Activated CD4-positive, alpha-beta T cell treated with anti-CD3 and anti-CD28 coated beads for 36 hours (primary cell): ENCODE results near the gene ADORA2A. TPM values are rescaled to one million over a fixed set of nuclear protein-coding genes. Genes with fewer than 3 reads are reported as not detected.

Experiments
- ATAC-seq: fragments of 200-7000 bp; cut with Tn5 transposase; one replicate; pipeline ENCODE4 v1.10.0; 2021; ENCODE audit warnings: mild to moderate bottlenecking, moderate library complexity
- CTCF ChIA-PET: fragments of 350-600 bp; sonication (Branson Sonifier 250); formaldehyde crosslinking; loops from one replicate; lab custom pipeline; 2021; ENCODE audit warnings: antibody characterized with exemption; lab: Charles Lee
- POLR2A ChIA-PET: fragments of 350-600 bp; sonication (Branson Sonifier 250); formaldehyde crosslinking; loops from one replicate; lab custom pipeline; 2021; ENCODE audit warnings: antibody characterized with exemption, inconsistent platforms; lab: Charles Lee
- DNase-seq: peaks from one replicate; pipeline ENCODE4 v3.0.0-alpha.2; 2020
- H3K27ac Mint-ChIP-seq: one replicate; pipeline ENCODE4 v1.8.0; 2021; ENCODE audit warnings: mixed read lengths
- H3K27me3 Mint-ChIP-seq: one replicate; pipeline ENCODE4 v1.8.0; 2021; ENCODE audit warnings: mixed read lengths
- H3K36me3 Mint-ChIP-seq: one replicate; pipeline ENCODE4 v1.8.0; 2021; ENCODE audit warnings: low read depth, mixed read lengths
- H3K4me1 Mint-ChIP-seq: one replicate; pipeline ENCODE4 v1.8.0; 2021; ENCODE audit warnings: mixed read lengths
- H3K4me3 Mint-ChIP-seq: one replicate; pipeline ENCODE4 v1.8.0; 2021; ENCODE audit warnings: mild to moderate bottlenecking, moderate library complexity, mixed read lengths
- H3K9me3 Mint-ChIP-seq: one replicate; pipeline ENCODE4 v1.8.0; 2021; ENCODE audit warnings: low read depth, mixed read lengths
- intact Hi-C, 2 experiments: fragments of 100-400 bp; cut with DNase I in 1 of 2; cut with micrococcal nuclease in 1 of 2; formaldehyde crosslinking; loops; one replicate each; pipeline versions ENCODE4 v1.14.2 to v1.15.1; 2022 to 2024; cut with DNase I, micrococcal nuclease
- total RNA-seq, 2 experiments: library from RNA; stranded (reverse); gene quantifications; one replicate each; pipeline ENCODE4 v1.2.3, GENCODE V29; 2021

ADORA2A gene
- total RNA-seq, 2 experiments from 2014 or later, result 30.6 to 31.3 TPM

GRCh38 chr22:24392218-24392931 lies 35.0 kb upstream of the ADORA2A start:
- Mint-ChIP-seq H3K9me3 (no peaks in the 10 kb centered on the region), H3K27ac (no peak overlapping the region), H3K27me3 (no peaks in the 10 kb centered on the region), H3K4me1 (peaks cover 13% of the 10 kb centered on the region), H3K36me3 (peaks cover 20% of the 10 kb centered on the region), H3K4me3 (no peak overlapping the region)
- POLR2A ChIA-PET, result no interaction called here
- ATAC-seq (no peak), DNase-seq (no peak)
- intact Hi-C loops, result no loop called here
- CTCF ChIA-PET, result interaction anchor here (0.6 to 0.7 kb wide), 2 partner anchors 42 to 256 kb away, joined by 3 to 4 read pairs; no protein-coding TSS in a partner anchor

DNA sequence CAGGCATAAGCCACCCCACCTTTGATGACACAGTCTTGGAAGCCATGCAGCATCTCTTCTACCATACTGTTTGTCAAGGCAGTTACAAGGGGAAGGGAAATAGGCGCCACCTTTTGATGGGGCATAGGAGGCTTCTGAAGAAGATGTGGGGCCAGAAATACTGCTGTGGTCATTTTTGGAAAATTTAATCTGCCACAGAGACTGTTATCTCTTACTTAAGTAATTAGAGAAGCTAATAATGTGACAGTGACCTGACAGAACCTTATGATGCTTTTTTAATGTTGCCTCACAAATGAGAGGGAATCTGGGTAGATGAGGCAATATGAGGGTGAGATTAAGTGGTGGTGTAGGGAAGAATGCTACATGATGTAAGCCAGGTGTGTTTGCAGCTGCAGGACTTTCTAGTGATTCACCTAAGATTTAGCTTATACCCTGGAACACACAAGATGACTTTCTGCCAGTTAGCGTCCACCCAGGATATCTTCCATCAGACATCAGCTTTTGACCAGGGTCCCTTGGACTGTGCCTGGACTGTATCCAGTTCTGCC lies 34.3 kb upstream of the ADORA2A start:
- H3K4me1 Mint-ChIP-seq, result peaks cover 17% of the 10 kb centered on the region
- intact Hi-C loops, result no loop called here

DNA sequence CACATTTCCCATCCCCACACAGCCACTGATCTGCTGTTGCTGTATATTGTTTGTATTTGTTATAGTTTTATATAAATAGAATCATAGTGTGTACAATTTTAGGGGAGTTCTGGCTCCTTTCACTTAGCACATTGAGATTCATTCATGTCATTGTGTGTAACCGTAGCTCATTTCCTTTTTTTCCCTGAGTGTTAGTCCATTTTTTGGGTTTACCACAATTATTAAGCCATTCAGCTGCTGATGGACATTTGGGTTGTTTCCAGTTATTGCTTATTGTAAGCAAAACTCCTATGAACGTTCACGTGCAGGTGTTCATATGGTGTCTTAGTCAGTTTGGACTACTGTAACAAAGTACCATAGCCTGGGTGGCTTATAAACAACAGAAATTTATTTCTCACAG lies 33.6 kb upstream of the ADORA2A start:
- no peak overlapping the region for H3K4me3 Mint-ChIP-seq
- peaks cover 24% of the 10 kb centered on the region for H3K36me3 Mint-ChIP-seq
- ChIA-PET POLR2A (no interaction called here), CTCF (no interaction called here)
- H3K27me3 Mint-ChIP-seq, result no peaks in the 10 kb centered on the region
- no peaks in the 10 kb centered on the region for H3K9me3 Mint-ChIP-seq
- intact Hi-C loops, result no loop called here
- peaks cover 24% of the 10 kb centered on the region for H3K4me1 Mint-ChIP-seq
- ATAC-seq, result no peak
- no peak overlapping the region for H3K27ac Mint-ChIP-seq
- no peak for DNase-seq

More for the DNA sequence above, 34.3 kb upstream of the ADORA2A start:
- DNase-seq, result no peak
- CTCF ChIA-PET, result interaction anchor here (0.6 kb wide), 1 partner anchor 128 kb away, joined by 3 read pairs; no protein-coding TSS in a partner anchor
- POLR2A ChIA-PET, result no interaction called here
- Mint-ChIP-seq H3K27me3 (no peaks in the 10 kb centered on the region), H3K36me3 (peaks cover 23% of the 10 kb centered on the region), H3K27ac (no peak overlapping the region), H3K9me3 (no peaks in the 10 kb centered on the region), H3K4me3 (no peak overlapping the region)
- ATAC-seq, result no peak

- H3K4me1 Mint-ChIP-seq, result peaks cover 25% of the 10 kb centered on the region
- POLR2A ChIA-PET, result no interaction called here
- intact Hi-C loops, result no loop called here
Measured at GRCh38 chr22:24394254-24394653, 33.1 kb upstream of the ADORA2A start.

DNA sequence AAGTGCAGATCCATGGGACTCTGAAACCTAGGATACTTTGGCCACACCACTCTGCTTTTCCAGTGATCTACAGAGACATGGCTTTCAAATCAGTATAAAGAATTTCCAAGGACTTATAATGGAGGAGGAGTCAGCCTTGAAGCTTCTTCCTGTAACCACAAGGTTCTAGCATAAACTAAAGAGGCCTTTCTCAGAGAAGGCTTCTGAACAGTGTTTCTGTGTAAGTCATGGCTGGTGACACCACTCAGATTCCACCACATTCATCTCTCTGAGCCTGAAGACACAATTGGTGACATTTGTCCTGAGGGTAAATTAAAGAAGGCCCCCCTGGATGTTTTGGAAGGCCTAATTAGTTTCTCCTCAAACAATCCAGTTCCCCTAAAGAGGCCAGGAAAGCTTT lies 29.0 kb upstream of the ADORA2A start:
- POLR2A ChIA-PET, result no interaction called here
- intact Hi-C loops, result no loop called here
- peak overlapping the region; percentile 55 for H3K27ac Mint-ChIP-seq
- CTCF ChIA-PET, result no interaction called here
- DNase-seq, result no peak
- H3K9me3 Mint-ChIP-seq, result no peaks in the 10 kb centered on the region
- ATAC-seq, result no peak
- H3K36me3 Mint-ChIP-seq, result peaks cover 25% of the 10 kb centered on the region
- H3K4me1 Mint-ChIP-seq, result peaks cover 44% of the 10 kb centered on the region
- no peaks in the 10 kb centered on the region for H3K27me3 Mint-ChIP-seq
- H3K4me3 Mint-ChIP-seq, result no peak overlapping the region

More at GRCh38 chr22:24394254-24394653, 33.1 kb upstream of the ADORA2A start:
- Mint-ChIP-seq H3K27ac (no peak overlapping the region), H3K9me3 (no peaks in the 10 kb centered on the region), H3K27me3 (no peaks in the 10 kb centered on the region), H3K36me3 (peaks cover 22% of the 10 kb centered on the region), H3K4me3 (no peak overlapping the region)
- DNase-seq (no peak), ATAC-seq (no peak)
- CTCF ChIA-PET, result no interaction called here

DNA sequence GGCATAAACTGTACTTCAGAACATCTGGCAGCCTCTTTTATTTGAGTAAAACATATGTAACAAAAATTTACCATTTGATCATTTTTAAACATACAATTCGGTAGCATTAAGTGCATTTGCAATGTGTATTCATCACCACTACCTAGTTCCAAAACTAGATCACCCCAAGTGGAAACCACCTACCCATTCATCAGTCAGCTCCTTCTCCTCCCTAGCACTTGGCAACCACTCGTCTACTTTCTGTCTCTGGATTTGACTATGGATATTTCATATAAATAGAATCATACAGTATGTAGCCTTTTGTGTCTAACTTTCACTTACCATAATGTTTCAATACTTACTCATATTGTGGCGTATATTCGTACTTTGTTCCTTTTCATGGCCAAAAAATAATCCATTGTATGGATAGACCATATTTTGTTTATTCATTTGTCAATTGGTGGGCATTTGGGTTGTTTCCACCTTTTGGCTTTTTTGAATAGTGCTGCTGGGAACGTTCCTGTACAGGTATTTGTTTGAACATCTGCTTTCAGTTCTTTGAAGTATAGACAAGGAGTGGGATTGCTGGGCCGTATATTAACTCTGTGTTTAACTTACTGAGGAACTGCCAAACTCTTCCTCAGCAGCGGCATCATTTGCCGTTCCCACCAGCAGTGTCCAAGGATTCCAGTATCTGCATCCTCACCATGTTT lies 27.2 kb upstream of the ADORA2A start:
- H3K9me3 Mint-ChIP-seq, result no peaks in the 10 kb centered on the region
- no peaks in the 10 kb centered on the region for H3K27me3 Mint-ChIP-seq
- ATAC-seq (peak; percentile 85), DNase-seq (no peak)
- peaks cover 45% of the 10 kb centered on the region for H3K4me1 Mint-ChIP-seq
- intact Hi-C loops, result loop anchor here (1.0 to 5.0 kb wide), 3 partner anchors 34 to 128 kb away; partner anchors contain the start of gene SPECC1L (in 1 of the 2)
- ChIA-PET CTCF (interaction anchor here (0.8 to 1.3 kb wide), 3 partner anchors 12 to 35 kb away, joined by 3 read pairs; no protein-coding TSS in a partner anchor), POLR2A (interaction anchor here (0.7 to 1.0 kb wide), 2 partner anchors 34 to 65 kb away, joined by 3 read pairs; no protein-coding TSS in a partner anchor)
- H3K27ac Mint-ChIP-seq, result no peak overlapping the region
- H3K4me3 Mint-ChIP-seq, result no peak overlapping the region
- H3K36me3 Mint-ChIP-seq, result peaks cover 27% of the 10 kb centered on the region

GRCh38 chr22:24400726-24401596 lies 26.4 kb upstream of the ADORA2A start:
- Mint-ChIP-seq H3K36me3 (peaks cover 23% of the 10 kb centered on the region), H3K27ac (peak overlapping the region; percentile 35), H3K27me3 (no peaks in the 10 kb centered on the region), H3K4me3 (no peak overlapping the region), H3K9me3 (no peaks in the 10 kb centered on the region), H3K4me1 (peaks cover 47% of the 10 kb centered on the region)
- ATAC-seq (no peak), DNase-seq (no peak)
- CTCF ChIA-PET, result interaction anchor here (1.2 kb wide), 1 partner anchor 20 kb away, joined by 3 read pairs; no protein-coding TSS in a partner anchor
- intact Hi-C loops, result loop anchor here (1.0 to 5.0 kb wide), 3 partner anchors 33 to 129 kb away; partner anchors contain the start of gene SPECC1L (in 1 of the 2)
- POLR2A ChIA-PET, result interaction anchor here (1.0 kb wide), 1 partner anchor 33 kb away, joined by 3 read pairs; no protein-coding TSS in a partner anchor

DNA sequence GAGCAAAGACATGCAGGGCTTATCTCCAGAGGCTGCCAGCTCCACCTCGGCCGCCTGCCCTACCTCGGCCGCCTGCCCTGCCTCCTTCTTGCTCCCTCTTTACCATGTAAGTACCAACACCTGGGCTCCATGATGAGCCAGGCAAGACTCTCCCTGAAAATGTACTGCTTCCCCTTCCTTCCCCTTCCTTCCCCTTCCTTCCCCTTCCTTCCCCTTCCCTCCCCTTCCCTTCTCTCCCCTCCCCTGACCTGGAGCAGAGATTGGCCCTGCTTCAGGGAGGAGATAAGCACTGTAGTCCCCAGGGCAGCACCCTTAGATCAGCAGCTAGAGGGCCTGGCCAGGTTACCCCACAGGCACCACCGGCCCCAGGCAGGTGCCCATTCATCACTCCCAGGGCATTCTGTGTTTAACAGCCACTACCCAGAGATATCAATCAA lies 25.4 kb upstream of the ADORA2A start:
- no peak for ATAC-seq
- H3K27me3 Mint-ChIP-seq, result no peaks in the 10 kb centered on the region
- ChIA-PET POLR2A (no interaction called here), CTCF (no interaction called here)
- intact Hi-C loops, result loop anchor here in 1 of 2 experiments (5.0 kb wide), 1 partner anchor 130 kb away; the partner anchor contains the start of gene SPECC1L
- H3K4me3 Mint-ChIP-seq, result no peak overlapping the region
- H3K27ac Mint-ChIP-seq, result no peak overlapping the region
- H3K4me1 Mint-ChIP-seq, result peaks cover 55% of the 10 kb centered on the region
- peaks cover 16% of the 10 kb centered on the region for H3K36me3 Mint-ChIP-seq
- no peak for DNase-seq
- no peaks in the 10 kb centered on the region for H3K9me3 Mint-ChIP-seq

- Mint-ChIP-seq H3K36me3 (peaks cover 16% of the 10 kb centered on the region), H3K4me3 (no peak overlapping the region), H3K27ac (peak overlapping the region; percentile 25), H3K9me3 (no peaks in the 10 kb centered on the region), H3K4me1 (peaks cover 62% of the 10 kb centered on the region), H3K27me3 (no peaks in the 10 kb centered on the region)
- ChIA-PET POLR2A (no interaction called here), CTCF (interaction anchor here (0.7 kb wide), 1 partner anchor 39 kb away, joined by 3 read pairs; no protein-coding TSS in a partner anchor)
- peak; percentile 37 for ATAC-seq
- DNase-seq, result peak; percentile 24
- intact Hi-C loops, result loop anchor here in 1 of 2 experiments (5.0 kb wide), 1 partner anchor 130 kb away; the partner anchor contains the start of gene SPECC1L
Measured at GRCh38 chr22:24402460-24403192, 24.8 kb upstream of the ADORA2A start.

GRCh38 chr22:24403346-24403745 lies 24.1 kb upstream of the ADORA2A start:
- Mint-ChIP-seq H3K9me3 (no peaks in the 10 kb centered on the region), H3K4me1 (peaks cover 59% of the 10 kb centered on the region)
- POLR2A ChIA-PET, result no interaction called here

More at GRCh38 chr22:24403346-24403745, 24.1 kb upstream of the ADORA2A start:
- no peak for ATAC-seq
- no peak overlapping the region for H3K27ac Mint-ChIP-seq
- peaks cover 12% of the 10 kb centered on the region for H3K36me3 Mint-ChIP-seq
- CTCF ChIA-PET, result interaction anchor here (0.7 kb wide), 1 partner anchor 38 kb away, joined by 3 read pairs; no protein-coding TSS in a partner anchor
- no peaks in the 10 kb centered on the region for H3K27me3 Mint-ChIP-seq
- H3K4me3 Mint-ChIP-seq, result no peak overlapping the region
- intact Hi-C loops, result loop anchor here in 1 of 2 experiments (5.0 kb wide), 1 partner anchor 131 kb away; the partner anchor contains the start of gene SPECC1L
- DNase-seq, result no peak
